NCI-H526 treated with DMSO at 0.1 percent for 48 hours (cell line): Measurements from ENCODE around the gene HSD17B11.
"Not testable (repeated sequence)": the region's sequence is repeated elsewhere in the genome, so short reads cannot be mapped to it uniquely, and the experiment has no call there.

Experiments used
- DNase-seq: peaks from one replicate; lab custom pipeline; 2025; lab: John Stamatoyannopoulos, UW

HSD17B11 gene

GRCh38 chr4:87405211-87405820 is 14.3 kb upstream of the HSD17B11 start:
- DNase-seq: no peak

- not testable (repeated sequence) for DNase-seq
Observed at GRCh38 chr4:87403732-87404131, 12.7 kb upstream of the HSD17B11 start.

- no peak for DNase-seq
Observed at GRCh38 chr4:87399954-87400353, 9.0 kb upstream of the HSD17B11 start.

- DNase-seq: no peak
Observed at GRCh38 chr4:87399148-87399547, 8.2 kb upstream of the HSD17B11 start.

- not testable (repeated sequence) for DNase-seq
Observed at GRCh38 chr4:87395851-87396250, 4.9 kb upstream of the HSD17B11 start.

- DNase-seq: not testable (repeated sequence)
Observed at GRCh38 chr4:87395073-87395472, 4.1 kb upstream of the HSD17B11 start.

- no peak for DNase-seq
Observed at GRCh38 chr4:87392183-87392582, 1.2 kb upstream of the HSD17B11 start.

GRCh38 chr4:87391576-87392054 is 627 bp upstream of the HSD17B11 start:
- DNase-seq: no peak

GRCh38 chr4:87390551-87390890 is 467 bp downstream of the HSD17B11 start:
- DNase-seq: peak; percentile 44

- peak; percentile 11 for DNase-seq
Observed at GRCh38 chr4:87390055-87390454, 933 bp downstream of the HSD17B11 start.

- no peak for DNase-seq
Observed at GRCh38 chr4:87388901-87389300, 2.1 kb downstream of the HSD17B11 start.

- no peak for DNase-seq
Observed at GRCh38 chr4:87387237-87387636, 3.8 kb downstream of the HSD17B11 start.

GRCh38 chr4:87384466-87385132 is 6.4 kb downstream of the HSD17B11 start:
- DNase-seq: not testable (repeated sequence)

- no peak for DNase-seq
Observed at GRCh38 chr4:87382931-87383330, 8.1 kb downstream of the HSD17B11 start.

GRCh38 chr4:87382116-87382515 is 8.9 kb downstream of the HSD17B11 start:
- DNase-seq: no peak

GRCh38 chr4:87377816-87378215 is 13.2 kb downstream of the HSD17B11 start:
- DNase-seq: no peak

- DNase-seq: peak; percentile 4
Observed at GRCh38 chr4:87375719-87376291, 15.2 kb downstream of the HSD17B11 start.

- DNase-seq: no peak
Observed at GRCh38 chr4:87370068-87370467, 20.9 kb downstream of the HSD17B11 start.

GRCh38 chr4:87366521-87367162 is 24.3 kb downstream of the HSD17B11 start:
- no peak for DNase-seq

- no peak for DNase-seq
Observed at GRCh38 chr4:87365348-87365747, 25.6 kb downstream of the HSD17B11 start.

GRCh38 chr4:87363552-87363951 is 27.4 kb downstream of the HSD17B11 start:
- no peak for DNase-seq

GRCh38 chr4:87360338-87360935 is 30.6 kb downstream of the HSD17B11 start:
- DNase-seq: no peak

GRCh38 chr4:87359258-87359657 is 31.7 kb downstream of the HSD17B11 start:
- no peak for DNase-seq
